Right renal pelvis (tissue), 4 donors: Measurements from ENCODE around the gene THRAP3. TPM values are rescaled to one million over a fixed set of nuclear protein-coding genes. Genes with fewer than 3 reads are reported as not detected.

Source experiments
- DNase-seq, 4 donors: peaks; one replicate each; pipeline ENCODE4 v3.0.0-alpha.2; 2013; ENCODE audit warnings: low read depth in 4 of 4, low spot score in 3 of 4, missing footprints in 1 of 4
- polyA plus RNA-seq, 4 donors: library from polyadenylated mRNA; unstranded; fragments of 120-200 nt; gene quantifications; one replicate each; pipeline ENCODE4 v1.2.1, GENCODE V29; 2013; ENCODE audit not compliant: insufficient read length in 4 of 4

Gene THRAP3
- polyA plus RNA-seq, 4 donors = 122 to 147 (median 139) TPM

GRCh38 chr1:36295390-36295789, 71.1 kb downstream of the THRAP3 start:
- DNase-seq = no peak

- DNase-seq = no peak
Measured at GRCh38 chr1:36297062-36297461, 72.8 kb downstream of the THRAP3 start.

- DNase-seq = no peak
Measured at GRCh38 chr1:36298640-36299039, 74.4 kb downstream of the THRAP3 start.

GRCh38 chr1:36300526-36300925, 76.3 kb downstream of the THRAP3 start:
- no peak for DNase-seq

GRCh38 chr1:36301220-36301619, 77.0 kb downstream of the THRAP3 start:
- DNase-seq = no peak

- DNase-seq = no peak
Measured at GRCh38 chr1:36303244-36303643, 79.0 kb downstream of the THRAP3 start.

GRCh38 chr1:36303650-36304360, 79.6 kb downstream of the THRAP3 start:
- no peak for DNase-seq

GRCh38 chr1:36304521-36304920, 80.3 kb downstream of the THRAP3 start:
- DNase-seq = no peak

- no peak for DNase-seq
Measured at GRCh38 chr1:36304970-36305914, 81.0 kb downstream of the THRAP3 start.

- DNase-seq = no peak
Measured at GRCh38 chr1:36305915-36306209, 81.6 kb downstream of the THRAP3 start.

- no peak for DNase-seq
Measured at GRCh38 chr1:36306210-36306901, 82.1 kb downstream of the THRAP3 start, which contains the start of gene SH3D21. TSS of gene SH3D21 (plus strand) at chr1:36306368. CDS start at chr1:36306421, 53 bp downstream.

- DNase-seq = peak; percentile 89 to 90 (median 89)
Measured at GRCh38 chr1:36306902-36307456, 82.7 kb downstream of the THRAP3 start.

- no peak for DNase-seq
Measured at GRCh38 chr1:36307601-36308330, 83.5 kb downstream of the THRAP3 start.

- no peak for DNase-seq
Measured at GRCh38 chr1:36309397-36309796, 85.2 kb downstream of the THRAP3 start.

- DNase-seq = no peak
Measured at GRCh38 chr1:36320291-36320761, 96.1 kb downstream of the THRAP3 start.

- DNase-seq = no peak
Measured at GRCh38 chr1:36320767-36321118, 96.5 kb downstream of the THRAP3 start.

- DNase-seq = peak; percentile 75 to 90 (median 88)
Measured at GRCh38 chr1:36321119-36321951, 97.1 kb downstream of the THRAP3 start.

GRCh38 chr1:36322041-36322785, 98.0 kb downstream of the THRAP3 start:
- DNase-seq = no peak
